Erythroblast (primary cell): ENCODE measurements around the gene TEX26.

Experiments
- GATA1 ChIP-seq: IDR thresholded peaks from 2 replicates; pipeline ENCODE4 v1.6.1; 2011; ENCODE audit warnings: low read depth, mild to moderate bottlenecking, control low read depth, low read length, moderate library complexity
- POLR2A ChIP-seq: IDR thresholded peaks from 2 replicates; pipeline ENCODE4 v1.6.1; 2011; ENCODE audit warnings: mild to moderate bottlenecking, low read length

GRCh38 chr13:30928978-30929377, 3.5 kb upstream of the TEX26 start:
- TF ChIP-seq POLR2A (no peak), GATA1 (no peak)
